ENCODE results near the gene GRAMD4.

GRAMD4 gene

DNA sequence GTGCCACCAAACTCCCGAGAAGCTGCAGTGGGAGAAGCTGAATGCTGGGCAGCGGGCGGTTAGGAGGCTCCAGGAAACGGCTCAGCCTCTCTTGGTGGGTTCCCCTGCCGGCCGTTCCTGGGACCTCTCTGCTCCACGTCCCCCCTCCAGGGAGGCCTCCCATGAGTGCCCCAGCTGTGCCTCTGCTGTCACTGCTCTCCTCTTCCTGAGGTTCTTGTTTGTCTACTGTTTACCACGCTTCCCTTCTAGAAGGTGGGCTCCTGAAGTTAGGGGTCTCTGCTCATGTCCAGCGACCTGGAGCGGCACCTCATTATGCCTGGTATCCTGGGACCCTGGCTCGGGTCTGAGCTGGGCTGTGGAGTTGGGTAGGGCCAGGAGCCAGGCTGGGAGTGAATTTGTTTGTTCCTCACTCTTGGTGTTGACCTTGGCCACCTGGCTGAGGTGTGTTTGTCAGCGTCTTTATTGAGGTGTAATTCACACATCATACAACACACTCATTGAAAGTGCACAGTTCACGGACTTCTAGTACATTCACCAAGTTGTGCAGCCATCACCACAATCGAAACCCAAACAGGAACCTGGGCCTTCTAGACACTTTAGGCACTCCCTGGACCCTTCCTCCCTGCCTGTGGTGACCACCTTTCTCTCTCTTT is 37.8 kb upstream of the GRAMD4 start:
- DNase-seq (ENCODE audit: low read depth) = no peak

GRCh38 chr22:46583571-46583970 is 36.6 kb upstream of the GRAMD4 start:
- DNase-seq (ENCODE audit: low read depth) = no peak

GRCh38 chr22:46584081-46584921 is 35.9 kb upstream of the GRAMD4 start:
- no peak for DNase-seq (ENCODE audit: low read depth)

DNA sequence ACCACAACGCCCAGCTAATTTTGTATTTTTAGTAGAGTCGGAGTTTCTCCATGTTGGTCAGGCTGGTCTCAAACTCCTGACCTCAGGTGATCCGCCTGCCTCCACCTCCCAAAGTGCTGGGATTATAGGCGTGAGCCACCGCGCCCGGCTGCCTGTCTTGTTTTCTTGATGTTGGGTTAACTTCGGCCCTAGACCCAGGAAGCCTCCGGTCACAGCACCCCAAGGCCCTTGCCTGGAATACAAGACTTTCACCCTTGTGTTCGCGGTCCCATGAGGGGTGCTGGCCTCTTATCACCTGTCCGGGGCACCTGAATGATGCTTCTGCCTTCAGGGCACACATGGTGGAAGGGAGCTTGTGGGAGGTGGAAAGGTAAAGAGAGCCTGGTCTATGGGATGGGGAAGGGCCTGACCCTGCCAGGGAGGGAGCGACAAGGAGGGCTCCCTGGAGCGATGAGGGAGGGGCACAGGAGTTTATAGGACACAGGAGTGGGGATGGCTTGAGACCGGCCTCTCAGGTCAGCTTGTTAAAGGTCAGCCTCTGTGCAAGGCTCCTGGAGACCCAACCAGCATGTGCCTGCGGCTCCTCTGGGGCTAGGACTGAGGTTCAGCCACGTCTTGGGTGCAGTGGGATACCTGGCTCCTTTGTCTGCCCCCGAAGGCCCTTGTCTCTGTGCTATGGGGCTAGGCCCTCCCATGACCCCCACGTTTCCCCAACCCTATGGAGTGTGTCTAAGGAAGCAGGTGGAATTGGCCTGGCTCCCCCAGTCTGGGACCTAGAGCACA is 34.7 kb upstream of the GRAMD4 start:
- no peak for DNase-seq (ENCODE audit: low read depth)

DNA sequence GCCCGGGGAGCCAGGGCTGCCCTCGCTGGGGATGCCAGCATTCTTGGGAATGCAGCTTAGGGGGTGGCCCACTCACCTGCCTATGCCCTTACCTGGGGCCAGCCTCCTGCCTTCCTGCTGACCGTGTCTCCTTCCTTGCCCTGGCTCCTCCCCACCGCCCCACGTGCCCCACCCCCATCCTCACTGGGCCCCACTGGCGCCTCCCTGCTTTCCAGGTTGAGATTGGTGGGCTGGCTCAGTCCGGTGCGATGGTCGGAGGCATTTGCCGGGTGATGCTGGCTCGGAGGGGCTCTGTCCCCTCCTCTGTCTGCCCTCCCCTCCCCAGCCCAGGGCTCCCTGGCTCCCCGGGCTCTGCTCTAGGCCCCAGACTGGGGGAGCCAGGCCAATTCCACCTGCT is 34.1 kb upstream of the GRAMD4 start:
- no peak for DNase-seq (ENCODE audit: low read depth)

DNA sequence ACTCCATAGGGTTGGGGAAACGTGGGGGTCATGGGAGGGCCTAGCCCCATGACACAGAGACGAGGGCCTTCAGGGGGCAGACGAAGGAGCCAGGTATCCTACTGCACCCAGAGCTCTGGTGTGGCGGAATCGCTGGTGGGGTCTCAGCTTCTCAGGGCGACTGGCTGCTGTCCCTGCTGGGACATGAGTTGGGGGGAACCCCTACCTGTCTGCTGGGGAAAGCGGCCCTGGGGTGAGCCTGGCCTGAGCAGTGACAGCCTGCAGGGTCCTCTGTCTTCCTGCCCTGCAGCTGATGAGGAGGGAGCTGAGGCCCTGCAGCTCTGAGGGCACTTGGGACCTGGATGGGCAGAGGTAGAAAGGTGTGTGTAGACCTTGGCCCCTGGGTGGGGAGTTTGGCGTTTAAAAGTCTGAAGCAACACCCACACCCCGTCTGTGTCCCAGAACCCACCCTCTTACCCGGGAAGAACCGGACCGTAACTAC is 33.6 kb upstream of the GRAMD4 start:
- no peak for DNase-seq (ENCODE audit: low read depth)

- no peak for DNase-seq (ENCODE audit: low read depth)
Observed at GRCh38 chr22:46587061-46587460, 33.1 kb upstream of the GRAMD4 start.

- DNase-seq (ENCODE audit: low read depth) = no peak
Observed at GRCh38 chr22:46587492-46588278, 32.5 kb upstream of the GRAMD4 start.

DNA sequence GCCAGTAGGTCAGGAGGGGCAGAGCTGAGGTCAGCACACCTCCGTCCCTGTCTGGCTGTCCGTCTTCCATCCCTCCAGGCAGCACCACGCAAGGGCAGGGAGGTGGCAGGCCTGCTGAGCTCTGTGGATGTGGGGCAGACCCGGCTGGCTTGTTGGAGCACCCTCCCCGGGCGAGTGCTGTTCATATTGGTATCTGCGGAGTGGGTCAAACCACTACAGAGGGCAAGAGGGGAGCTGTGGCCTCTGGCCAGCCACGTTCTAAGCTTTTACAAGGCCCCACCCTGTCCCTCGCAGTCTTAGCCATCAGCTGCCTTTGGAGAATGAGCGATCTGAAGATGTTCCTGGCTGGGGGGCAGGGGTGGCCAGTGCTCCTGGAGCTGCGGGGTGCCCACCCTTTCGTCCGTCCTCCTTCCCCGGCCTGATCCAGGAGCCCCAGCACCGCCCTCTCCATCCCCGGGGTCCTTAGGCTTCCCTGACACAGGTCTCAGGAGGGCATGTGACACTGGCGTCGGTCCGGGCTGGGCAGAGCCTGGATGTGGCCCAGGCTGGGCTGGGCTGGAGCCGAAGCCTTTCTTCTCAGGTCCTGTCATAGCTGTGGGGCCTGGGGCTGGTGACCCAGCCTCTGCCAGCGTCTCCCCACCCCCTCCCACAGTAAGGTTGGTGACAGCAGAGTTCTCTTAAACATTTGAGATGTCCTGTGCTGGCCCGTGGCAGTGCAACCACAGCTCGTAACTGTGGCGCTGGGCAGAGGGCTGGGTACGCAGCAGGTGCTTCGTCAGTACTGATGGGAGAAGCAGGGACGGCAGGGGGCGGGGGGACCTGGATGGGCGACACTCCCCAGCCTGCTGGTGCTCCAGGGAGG is 31.7 kb upstream of the GRAMD4 start:
- DNase-seq (ENCODE audit: low read depth) = no peak

DNA sequence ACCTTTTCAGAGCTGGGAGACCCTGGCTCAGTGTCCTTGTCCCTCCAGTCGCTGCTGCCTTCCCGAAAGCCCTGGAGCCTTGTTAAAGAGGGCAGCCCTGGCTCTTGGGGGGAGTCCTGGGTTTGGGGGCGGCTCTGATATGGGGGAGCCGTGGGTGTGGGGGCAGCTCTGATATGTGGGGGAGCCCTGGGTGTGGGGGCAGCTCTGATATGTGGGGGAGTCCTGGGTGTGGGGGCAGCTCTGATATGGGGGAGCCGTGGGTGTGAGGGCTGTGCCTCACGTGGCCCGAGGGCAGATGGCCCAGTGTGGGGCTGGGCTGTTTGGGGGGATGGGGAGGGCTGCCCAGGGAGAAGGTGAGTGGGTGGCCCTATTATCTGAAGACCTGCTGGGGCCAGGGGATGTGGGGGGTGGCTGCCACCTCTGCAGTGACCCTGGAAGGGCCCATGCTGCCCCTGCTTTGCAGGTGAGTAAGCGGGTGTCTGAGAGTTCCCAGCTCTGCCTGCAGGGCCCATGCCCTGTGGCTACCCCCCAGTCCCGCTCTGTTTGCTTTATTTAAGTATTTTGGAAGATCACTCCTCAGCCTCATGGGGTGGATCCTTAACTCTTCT is 30.9 kb upstream of the GRAMD4 start:
- no peak for DNase-seq (ENCODE audit: low read depth)

DNA sequence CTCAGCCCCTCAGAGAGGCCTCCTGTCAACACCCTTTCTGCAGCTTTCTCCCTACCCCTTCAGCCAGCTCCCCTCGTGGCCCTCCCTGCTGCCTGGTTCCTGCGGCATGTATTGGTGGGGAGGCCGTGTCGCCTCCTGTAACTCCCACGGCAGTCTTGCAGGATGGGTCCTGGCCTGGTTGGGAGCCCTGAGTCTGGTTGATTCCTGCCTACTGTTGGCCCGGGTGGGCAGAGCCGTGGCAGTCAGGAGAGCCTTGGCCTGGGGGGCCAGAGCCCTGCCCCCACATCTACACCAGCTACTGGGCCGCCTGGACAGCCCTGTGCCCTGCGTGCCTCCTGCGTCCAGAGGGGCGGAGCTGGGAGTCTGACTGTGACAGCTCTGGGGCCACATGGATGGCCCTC is 30.3 kb upstream of the GRAMD4 start:
- no peak for DNase-seq (ENCODE audit: low read depth)

DNA sequence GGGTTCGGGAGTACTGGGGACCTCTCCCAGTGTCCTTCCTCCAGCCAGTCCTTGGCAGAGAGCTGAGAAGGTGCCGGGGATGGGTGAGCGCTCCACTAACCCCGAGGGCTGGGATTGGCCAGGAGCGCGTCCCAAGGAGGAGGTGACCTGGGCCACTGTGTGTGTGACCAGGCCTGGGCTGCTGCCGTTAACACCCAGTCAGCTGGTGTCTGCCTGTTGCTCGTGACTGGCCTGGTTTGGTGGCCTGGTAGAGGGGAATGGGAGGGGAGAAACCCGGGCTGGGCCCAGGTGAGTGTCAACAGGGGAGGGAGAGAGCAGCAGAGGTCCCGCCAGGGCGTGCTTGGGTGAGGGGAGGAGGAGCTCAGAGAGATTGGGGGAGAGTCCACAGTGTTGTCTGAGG is 29.9 kb upstream of the GRAMD4 start:
- no peak for DNase-seq (ENCODE audit: low read depth)

DNA sequence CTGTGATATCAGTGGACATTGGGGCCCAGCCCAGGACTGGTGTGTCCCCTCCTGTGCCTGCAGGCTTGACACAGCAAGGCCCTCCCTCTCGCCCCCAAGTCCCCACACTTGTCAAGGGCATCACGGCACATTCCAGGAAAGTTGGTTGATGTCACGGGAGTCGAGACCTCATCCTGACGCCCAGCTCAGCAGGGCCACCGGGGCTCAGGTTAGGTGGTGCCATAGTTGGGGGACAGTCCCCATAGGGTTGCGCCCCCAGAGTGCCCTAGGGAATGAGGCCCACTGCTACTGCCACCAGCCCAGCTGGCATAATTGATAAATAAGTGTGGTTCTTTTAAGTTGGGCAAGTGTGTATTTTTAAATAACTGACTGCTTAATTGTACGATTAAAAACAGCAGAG is 28.3 kb upstream of the GRAMD4 start:
- no peak for DNase-seq (ENCODE audit: low read depth)

DNA sequence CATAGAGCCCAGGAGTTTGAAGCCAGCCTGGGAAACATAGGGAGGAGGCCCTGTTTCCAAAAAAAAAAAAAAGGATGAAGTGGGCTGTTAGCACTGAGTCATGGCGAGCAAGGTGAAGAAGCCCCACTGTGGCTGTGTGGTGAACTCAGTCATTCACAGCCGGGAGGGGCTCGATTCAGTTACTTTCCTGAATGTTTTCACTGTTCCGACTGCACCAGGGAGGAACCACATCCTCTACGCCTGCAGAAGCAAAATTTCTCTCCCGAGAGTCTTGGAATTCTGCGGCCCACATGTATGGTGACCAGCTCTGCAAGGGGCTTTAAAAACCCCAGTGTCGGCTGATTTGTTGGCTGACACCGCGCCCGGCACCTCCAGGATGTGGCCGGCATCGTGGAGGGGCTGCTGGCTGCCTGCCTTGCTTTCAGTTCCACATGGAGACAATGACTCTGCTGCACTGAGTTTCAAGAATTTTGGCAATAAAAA is 27.8 kb upstream of the GRAMD4 start:
- DNase-seq (ENCODE audit: low read depth) = no peak

DNA sequence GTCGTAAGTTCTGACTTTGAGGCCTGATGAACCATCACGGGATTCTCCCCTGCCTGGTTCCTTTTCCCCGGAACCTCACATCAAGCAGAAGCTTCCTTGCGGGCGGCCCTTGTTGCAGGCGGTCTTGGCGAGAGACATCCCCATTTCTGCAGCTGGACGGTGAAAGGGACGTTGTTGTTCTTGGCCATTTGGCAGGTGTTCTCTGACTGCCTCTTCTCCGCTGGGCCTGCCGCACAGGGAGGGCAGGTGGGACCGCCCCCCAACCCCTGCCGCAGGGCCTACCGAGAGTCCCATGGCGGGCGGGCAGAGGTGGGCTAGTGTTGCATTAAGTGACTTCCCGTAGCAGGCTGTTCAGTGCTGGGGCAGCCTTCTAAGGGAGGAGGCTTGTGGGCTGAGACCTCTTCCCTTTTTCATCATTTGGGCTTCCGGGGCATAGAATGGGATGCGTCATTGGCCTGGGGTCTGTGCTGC is 26.9 kb upstream of the GRAMD4 start:
- DNase-seq (ENCODE audit: low read depth) = no peak

DNA sequence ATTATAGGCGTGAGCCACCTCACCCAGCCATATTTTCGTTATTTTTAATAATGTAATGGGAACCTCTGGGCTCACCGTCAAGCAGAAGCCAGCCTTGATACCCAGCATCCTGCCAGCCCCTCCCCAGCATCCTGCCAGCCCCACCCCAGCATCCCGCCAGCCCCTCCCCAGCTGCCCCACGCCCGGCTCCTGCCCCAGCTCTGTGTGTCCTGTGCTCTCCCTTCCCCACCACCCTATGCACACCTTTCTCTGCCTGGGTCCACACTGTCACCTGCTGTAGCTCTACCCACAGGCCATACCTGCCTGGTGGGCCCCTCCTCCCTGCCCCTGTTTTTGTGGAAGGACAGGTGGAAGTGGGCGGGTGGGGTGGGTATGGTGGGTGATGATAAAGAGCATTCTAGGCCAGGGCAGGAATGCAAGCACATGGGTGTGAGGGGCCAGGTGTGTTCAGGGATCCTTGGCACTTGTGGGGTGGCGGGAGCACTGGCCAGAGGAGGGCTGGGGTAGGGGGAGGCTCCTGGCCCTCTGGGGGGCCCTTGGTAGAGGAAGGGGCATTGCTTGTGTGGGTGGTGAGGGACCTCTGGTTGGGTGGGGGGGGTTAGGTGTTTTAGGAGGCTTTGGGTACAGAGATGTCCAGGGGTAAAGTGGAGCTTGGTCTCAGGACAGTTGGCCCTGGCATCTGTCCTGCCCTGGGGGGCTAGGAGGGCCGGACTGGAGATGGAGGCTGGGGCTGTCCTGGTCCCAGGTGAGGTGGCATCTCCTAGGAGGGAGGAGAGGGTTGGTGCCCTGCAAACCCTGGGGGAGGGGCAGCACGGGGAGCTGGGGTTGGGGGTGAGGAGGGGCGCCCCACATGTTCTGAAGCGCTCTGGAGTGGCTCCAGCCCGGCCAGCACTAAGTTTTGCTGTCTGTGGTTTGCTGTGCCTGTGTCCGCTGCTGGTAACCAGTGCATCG is 25.9 kb upstream of the GRAMD4 start:
- DNase-seq (ENCODE audit: low read depth) = no peak

- no peak for DNase-seq (ENCODE audit: low read depth)
Observed at GRCh38 chr22:46594947-46595298, 25.3 kb upstream of the GRAMD4 start.

DNA sequence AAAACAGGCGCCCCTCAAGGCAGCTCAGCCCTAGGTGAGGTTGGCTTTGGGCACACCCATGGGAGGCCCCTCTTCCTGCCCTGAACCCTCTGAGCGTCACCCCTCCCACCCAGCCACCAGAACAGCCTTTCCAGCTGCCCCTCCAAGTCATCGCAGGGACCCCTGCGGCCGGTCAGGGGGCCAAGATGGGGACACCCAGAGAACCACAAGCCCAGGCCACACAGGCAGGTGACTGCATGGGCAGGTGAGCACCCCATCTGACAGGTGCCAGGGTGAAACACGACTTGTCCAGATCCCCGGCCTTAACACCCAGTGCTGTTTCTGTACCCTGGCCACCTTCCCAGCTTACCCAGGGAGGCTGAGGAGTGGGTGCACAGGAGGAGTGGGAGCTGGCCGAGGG is 24.6 kb upstream of the GRAMD4 start:
- DNase-seq (ENCODE audit: low read depth) = no peak

- no peak for DNase-seq (ENCODE audit: low read depth)
Observed at GRCh38 chr22:46596032-46596441, 24.1 kb upstream of the GRAMD4 start.
